NCI-H2081 treated with DMSO at 0.1 percent for 48 hours (cell line): ENCODE data around the gene NAV3.

Experiments used
- DNase-seq: peaks from one replicate; lab custom pipeline; 2025; lab: John Stamatoyannopoulos, UW

NAV3 gene

GRCh38 chr12:77847060-77847541 is 16.4 kb downstream of the NAV3 start:
- DNase-seq, result no peak

GRCh38 chr12:77847680-77848431 is 17.2 kb downstream of the NAV3 start:
- DNase-seq, result no peak

- DNase-seq, result no peak
Observed at GRCh38 chr12:77850129-77850528, 19.4 kb downstream of the NAV3 start.

- DNase-seq, result no peak
Observed at GRCh38 chr12:77850698-77851097, 20.0 kb downstream of the NAV3 start.

GRCh38 chr12:77855548-77855947 is 24.9 kb downstream of the NAV3 start:
- DNase-seq, result no peak

DNA sequence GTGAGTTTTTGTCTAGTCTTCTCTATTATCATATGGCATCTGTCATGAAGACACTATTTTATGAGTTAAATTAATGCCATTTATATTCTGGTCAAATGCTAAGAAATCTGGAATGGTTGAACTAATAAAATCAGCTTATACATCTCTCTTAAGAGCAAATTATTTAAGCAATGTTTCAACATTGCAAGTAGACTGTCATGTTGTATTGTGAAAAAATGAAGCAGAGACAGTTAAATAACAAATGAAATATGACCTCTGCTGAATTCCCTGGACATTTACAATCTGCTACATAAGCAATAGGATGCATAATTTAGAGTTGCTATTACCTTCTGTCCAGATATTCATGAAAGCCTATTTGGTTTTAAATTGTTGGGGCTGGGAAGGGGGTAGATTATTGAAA is 30.6 kb downstream of the NAV3 start:
- DNase-seq, result no peak

DNA sequence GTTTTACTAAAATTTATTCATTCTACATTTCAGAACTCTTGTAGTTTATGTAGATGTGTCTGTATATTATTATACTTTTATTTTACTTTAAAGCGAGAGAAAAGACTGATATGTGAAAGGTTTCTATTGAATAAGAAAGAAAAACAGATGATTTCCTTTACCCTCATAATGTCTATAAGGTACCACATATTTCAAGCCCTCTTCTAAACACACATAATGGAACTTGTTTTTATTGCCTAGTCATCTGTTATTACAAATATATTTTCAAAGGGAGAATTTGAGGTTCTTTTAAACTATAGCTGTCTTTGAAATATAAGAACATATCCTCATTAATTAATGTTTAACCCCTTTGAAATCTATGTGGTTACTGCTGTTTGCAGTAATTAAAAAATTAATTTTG is 34.5 kb downstream of the NAV3 start:
- no peak for DNase-seq

GRCh38 chr12:77878901-77879300 is 48.2 kb downstream of the NAV3 start:
- no peak for DNase-seq

DNA sequence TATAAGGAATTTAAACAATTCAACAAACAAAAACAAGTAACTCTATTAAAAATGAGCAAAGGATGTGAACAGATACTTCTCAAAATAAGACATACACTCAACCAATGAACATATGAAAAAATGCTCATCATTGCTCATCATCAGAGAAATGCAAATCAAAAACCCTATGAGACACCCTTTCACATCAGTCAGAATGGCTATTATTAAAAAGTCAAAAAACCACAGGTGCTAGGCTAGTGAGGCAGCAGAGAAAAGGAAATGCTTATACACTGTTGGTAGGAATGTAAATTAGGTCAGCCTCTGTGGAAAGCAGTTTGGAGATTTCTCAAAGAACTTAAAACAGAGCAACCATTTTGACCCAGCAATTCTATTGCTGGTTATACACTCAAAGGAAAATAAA is 52.0 kb downstream of the NAV3 start:
- no peak for DNase-seq

GRCh38 chr12:77888611-77889010 is 57.9 kb downstream of the NAV3 start:
- no peak for DNase-seq

DNA sequence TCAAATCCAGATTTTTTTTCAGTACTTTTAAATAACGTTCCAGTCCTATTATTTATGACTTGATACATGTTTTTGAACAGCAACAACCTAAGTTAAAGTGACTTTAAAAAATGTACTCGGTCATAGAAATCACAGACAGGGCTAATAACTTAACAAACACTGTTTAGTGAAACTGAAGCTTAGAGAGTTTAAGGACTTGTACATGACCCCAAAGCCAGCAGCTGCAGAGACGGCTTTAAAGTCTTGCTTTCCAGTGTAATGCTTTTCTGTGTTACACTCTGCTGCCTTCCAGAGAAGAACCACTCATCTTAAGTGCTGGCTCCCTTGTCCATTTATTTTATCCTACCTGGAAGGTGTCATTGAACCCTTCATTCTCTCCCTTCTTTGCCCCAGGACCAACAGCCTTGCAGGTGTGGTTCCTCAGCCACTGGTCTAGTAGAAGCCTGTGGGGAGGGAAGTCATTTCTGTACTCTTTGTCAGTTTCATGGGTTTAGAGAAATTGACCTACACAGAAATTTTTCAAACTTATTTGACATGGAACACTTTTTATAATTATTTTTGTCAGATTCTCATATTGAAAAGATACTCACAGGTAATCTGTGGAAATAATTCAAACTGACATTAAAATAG is 60.9 kb downstream of the NAV3 start:
- DNase-seq, result no peak

- DNase-seq, result no peak
Observed at GRCh38 chr12:77893918-77894317, 63.2 kb downstream of the NAV3 start.

- no peak for DNase-seq
Observed at GRCh38 chr12:77894556-77894955, 63.9 kb downstream of the NAV3 start.

GRCh38 chr12:77895699-77896098 is 65.0 kb downstream of the NAV3 start:
- no peak for DNase-seq

DNA sequence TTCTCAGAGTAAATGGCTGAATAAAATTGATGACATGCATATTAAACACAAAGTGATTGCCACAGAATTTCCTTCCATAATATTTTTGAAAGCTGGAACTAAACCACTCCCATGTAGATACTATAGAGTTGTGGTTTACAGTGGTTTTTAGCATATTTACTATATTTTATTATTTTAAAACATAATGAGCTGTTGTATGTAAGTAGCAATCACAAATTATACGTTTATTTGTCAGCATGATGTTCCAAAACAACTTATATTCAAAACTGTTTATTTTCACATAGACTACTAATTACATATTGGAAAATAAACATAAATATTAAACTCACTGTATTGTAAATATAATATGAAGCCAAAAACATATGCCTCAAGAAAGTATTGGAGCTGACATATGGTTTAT is 77.2 kb downstream of the NAV3 start:
- DNase-seq, result no peak

- no peak for DNase-seq
Observed at GRCh38 chr12:77914081-77914488, 83.4 kb downstream of the NAV3 start.

DNA sequence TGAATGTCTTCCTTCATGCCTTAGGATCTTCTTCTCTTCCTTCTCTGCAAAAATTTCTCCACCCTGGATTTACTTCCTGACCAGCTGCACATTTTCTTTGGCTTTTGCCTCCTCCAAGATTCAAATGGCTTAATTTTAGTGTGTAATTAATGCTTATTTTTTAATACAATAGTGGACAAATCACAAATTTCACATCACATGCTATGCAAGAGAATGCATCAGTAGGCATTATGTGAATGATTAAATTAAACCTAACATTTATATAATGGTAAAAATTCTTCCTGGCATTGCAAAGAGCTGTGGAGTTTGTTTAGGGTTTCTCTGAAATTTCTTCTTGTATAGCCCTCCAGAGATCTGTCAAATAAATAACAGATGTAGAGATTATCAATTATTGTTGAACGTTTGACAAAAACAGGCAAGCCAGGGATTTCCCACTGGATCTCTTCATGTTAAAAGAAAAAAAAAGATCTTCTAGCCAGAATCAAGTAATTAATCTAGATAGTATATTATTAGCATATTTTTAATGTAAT is 84.4 kb downstream of the NAV3 start:
- DNase-seq, result no peak

DNA sequence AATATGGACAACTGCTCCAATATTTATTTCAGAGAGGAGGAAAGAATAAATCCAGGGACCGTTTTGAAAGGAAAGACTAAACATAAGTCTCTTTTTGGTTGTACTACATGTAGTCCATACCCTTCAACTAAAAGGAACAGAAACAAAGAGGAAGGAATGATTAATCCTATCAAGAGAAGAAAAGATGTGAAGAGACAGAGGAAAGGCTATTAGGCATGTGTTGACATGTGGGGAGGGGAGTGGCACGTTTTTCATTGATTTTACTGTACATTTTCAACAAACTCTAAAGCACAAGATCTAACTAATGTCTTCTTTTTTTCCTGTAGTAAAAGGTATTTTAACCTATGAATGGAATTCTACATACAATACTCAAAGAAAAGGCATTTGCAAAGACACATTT is 85.6 kb downstream of the NAV3 start:
- DNase-seq, result no peak

GRCh38 chr12:77918046-77918445 is 87.4 kb downstream of the NAV3 start:
- no peak for DNase-seq

DNA sequence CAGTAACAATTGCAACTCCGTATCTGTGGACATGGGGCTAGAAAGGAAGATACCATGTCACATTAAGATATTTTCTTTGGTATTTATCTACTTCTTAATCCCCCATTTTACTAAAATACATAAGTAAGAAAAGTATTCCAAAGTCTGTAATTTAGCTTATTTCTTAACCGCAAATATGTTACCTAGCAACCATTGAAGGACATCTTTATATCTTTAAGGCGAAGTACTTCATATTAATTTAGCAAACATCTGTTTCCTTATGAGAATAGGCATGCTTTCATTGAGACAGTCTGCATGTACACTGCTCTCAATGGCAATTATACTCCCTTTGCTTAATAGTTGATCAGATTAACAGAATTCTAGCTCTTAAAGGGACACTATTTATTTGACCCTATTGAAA is 88.8 kb downstream of the NAV3 start:
- DNase-seq, result no peak

- DNase-seq, result no peak
Observed at GRCh38 chr12:77923882-77924281, 93.2 kb downstream of the NAV3 start.

- DNase-seq, result no peak
Observed at GRCh38 chr12:77924703-77925102, 94.0 kb downstream of the NAV3 start.

DNA sequence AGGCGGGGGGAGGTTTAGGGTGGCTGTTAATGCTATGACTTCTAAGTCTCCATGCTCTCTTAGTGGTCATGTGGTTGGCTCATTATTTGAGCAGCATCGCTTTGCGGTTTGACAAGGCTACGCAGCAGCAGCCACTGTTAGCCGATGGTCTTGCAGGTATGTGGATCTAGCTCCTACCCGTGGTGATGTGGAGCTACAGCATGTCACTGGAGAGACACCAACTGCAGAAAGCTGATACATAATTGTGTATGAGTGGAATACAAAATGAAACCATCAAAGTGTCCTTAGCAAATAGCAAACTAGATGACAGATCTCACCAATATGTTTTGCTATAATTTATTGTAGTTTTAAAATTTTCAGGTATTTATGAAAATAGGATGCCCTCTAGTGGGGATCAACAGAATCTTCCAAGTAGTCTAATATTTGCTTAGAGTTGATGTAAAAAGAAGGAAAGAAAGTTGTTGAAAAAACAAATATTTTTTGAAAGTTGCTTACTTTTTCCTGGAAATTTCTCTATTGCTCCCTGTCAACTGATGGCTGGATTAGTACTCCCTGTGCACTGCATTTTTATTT is 94.9 kb downstream of the NAV3 start:
- DNase-seq, result peak; percentile 65
